Measurements from ENCODE around the gene MRPL54.

The MRPL54 gene

GRCh38 chr19:3737487-3738205 is 24.8 kb upstream of the MRPL54 start:
- TF ChIP-seq FOXK2 (IDR thresholded peaks at IDR 0.05) (no peak), NFRKB (IDR thresholded peaks at IDR 0.05) (no peak), ZNF384 (IDR thresholded peaks at IDR 0.05) (no peak)
- DNase-seq (ENCODE audit: extremely low spot score), result no peak
- CTCF ChIA-PET, result no interaction called here
- POLR2A ChIA-PET, result interaction anchor here (1.7 kb wide), 1 partner anchor 24 kb away, joined by 7 read pairs; the partner anchor contains the start of gene APBA3

GRCh38 chr19:3738477-3739220 is 23.8 kb upstream of the MRPL54 start:
- DNase-seq (ENCODE audit: extremely low spot score), result no peak
- ChIA-PET POLR2A (interaction anchor here (1.1 to 1.7 kb wide), 2 partner anchors 23 to 24 kb away, joined by 3 to 7 read pairs; partner anchors contain the start of gene APBA3), CTCF (no interaction called here)
- no peak for TF ChIP-seq ZNF384 (IDR thresholded peaks at IDR 0.05)
- TF ChIP-seq L3MBTL2 (conservative IDR thresholded peaks at IDR 0.05), result no peak
- TF ChIP-seq LEF1 (IDR thresholded peaks at IDR 0.05; ENCODE audit: borderline replicate concordance), result no peak
- no peak for TF ChIP-seq ARNT (IDR thresholded peaks at IDR 0.05)
- no peak for TF ChIP-seq FOXA1 (IDR thresholded peaks at IDR 0.05)
- no peak for TF ChIP-seq SP1 (IDR thresholded peaks at IDR 0.05)
- no peak for TF ChIP-seq SUZ12 (IDR thresholded peaks at IDR 0.05)
- TF ChIP-seq PKNOX1 (IDR thresholded peaks at IDR 0.05), result no peak
- TF ChIP-seq FOXM1 (IDR thresholded peaks at IDR 0.05; ENCODE audit: borderline replicate concordance), result no peak
- no peak for TF ChIP-seq TARDBP (IDR thresholded peaks at IDR 0.05)
- no peak for TF ChIP-seq NFRKB (IDR thresholded peaks at IDR 0.05)
- no peak for TF ChIP-seq ELF4 (IDR thresholded peaks at IDR 0.05)

GRCh38 chr19:3740431-3740830 is 22.1 kb upstream of the MRPL54 start:
- CTCF ChIA-PET, result no interaction called here
- DNase-seq (ENCODE audit: extremely low spot score), result no peak
- TF ChIP-seq BHLHE40 (IDR thresholded peaks at IDR 0.05; ENCODE audit: borderline replicate concordance), result no peak
- no peak for TF ChIP-seq FOXM1 (IDR thresholded peaks at IDR 0.05; ENCODE audit: borderline replicate concordance)
- no peak for TF ChIP-seq FOXA1 (IDR thresholded peaks at IDR 0.05)
- no peak for TF ChIP-seq ZNF384 (IDR thresholded peaks at IDR 0.05)
- no peak for TF ChIP-seq ELF4 (IDR thresholded peaks at IDR 0.05)
- TF ChIP-seq L3MBTL2 (conservative IDR thresholded peaks at IDR 0.05), result no peak
- no peak for TF ChIP-seq FOXK2 (IDR thresholded peaks at IDR 0.05)
- no peak for TF ChIP-seq PKNOX1 (IDR thresholded peaks at IDR 0.05)
- no peak for TF ChIP-seq CTBP1 (IDR thresholded peaks at IDR 0.05; ENCODE audit: borderline replicate concordance)
- TF ChIP-seq TARDBP (IDR thresholded peaks at IDR 0.05), result no peak
- no peak for TF ChIP-seq NFRKB (IDR thresholded peaks at IDR 0.05)
- TF ChIP-seq ARNT (IDR thresholded peaks at IDR 0.05), result no peak
- POLR2A ChIA-PET, result interaction anchor here (3.2 kb wide), 1 partner anchor 22 kb away, joined by 15 read pairs; the partner anchor contains the start of gene MRPL54

GRCh38 chr19:3743486-3743885 is 19.0 kb upstream of the MRPL54 start:
- ChIA-PET POLR2A (interaction anchor here (1.1 kb wide), 1 partner anchor 19 kb away, joined by 7 read pairs; the partner anchor contains the start of gene MRPL54), CTCF (no interaction called here)
- peak; percentile 59 for DNase-seq (ENCODE audit: extremely low spot score)
- no peak for TF ChIP-seq SUZ12 (IDR thresholded peaks at IDR 0.05)
- no peak for TF ChIP-seq FOXA1 (IDR thresholded peaks at IDR 0.05)
- TF ChIP-seq ARNT (IDR thresholded peaks at IDR 0.05), result no peak
- no peak for TF ChIP-seq FOXM1 (IDR thresholded peaks at IDR 0.05; ENCODE audit: borderline replicate concordance)
- TF ChIP-seq HDGF (IDR thresholded peaks at IDR 0.05; ENCODE audit: borderline replicate concordance), result no peak
- TF ChIP-seq NFRKB (IDR thresholded peaks at IDR 0.05), result no peak
- TF ChIP-seq TARDBP (IDR thresholded peaks at IDR 0.05), result no peak
- TF ChIP-seq L3MBTL2 (conservative IDR thresholded peaks at IDR 0.05), result no peak
- TF ChIP-seq FOXK2 (IDR thresholded peaks at IDR 0.05), result no peak
- no peak for TF ChIP-seq PKNOX1 (IDR thresholded peaks at IDR 0.05)
- no peak for TF ChIP-seq ZNF384 (IDR thresholded peaks at IDR 0.05)
- TF ChIP-seq LEF1 (IDR thresholded peaks at IDR 0.05; ENCODE audit: borderline replicate concordance), result no peak
- no peak for TF ChIP-seq CTBP1 (IDR thresholded peaks at IDR 0.05; ENCODE audit: borderline replicate concordance)
- TF ChIP-seq ELF4 (IDR thresholded peaks at IDR 0.05), result no peak
- no peak for TF ChIP-seq BHLHE40 (IDR thresholded peaks at IDR 0.05; ENCODE audit: borderline replicate concordance)
- no peak for TF ChIP-seq SP1 (IDR thresholded peaks at IDR 0.05)

- no peak for DNase-seq (ENCODE audit: extremely low spot score)
- CTCF ChIA-PET, result no interaction called here
- POLR2A ChIA-PET, result interaction anchor here (1.5 to 1.7 kb wide), 2 partner anchors 17 kb away, joined by 3 to 8 read pairs; partner anchors contain the start of gene MRPL54
- TF ChIP-seq BHLHE40 (IDR thresholded peaks at IDR 0.05; ENCODE audit: borderline replicate concordance) (no peak), FOXK2 (IDR thresholded peaks at IDR 0.05) (no peak), HDGF (IDR thresholded peaks at IDR 0.05; ENCODE audit: borderline replicate concordance) (no peak), SP1 (IDR thresholded peaks at IDR 0.05) (no peak), CTBP1 (IDR thresholded peaks at IDR 0.05; ENCODE audit: borderline replicate concordance) (no peak), ELF4 (IDR thresholded peaks at IDR 0.05) (no peak), FOXM1 (IDR thresholded peaks at IDR 0.05; ENCODE audit: borderline replicate concordance) (no peak), L3MBTL2 (conservative IDR thresholded peaks at IDR 0.05) (no peak), SUZ12 (IDR thresholded peaks at IDR 0.05) (no peak), PKNOX1 (IDR thresholded peaks at IDR 0.05) (no peak), FOXA1 (IDR thresholded peaks at IDR 0.05) (no peak)
Measured at GRCh38 chr19:3745363-3746045, 17.0 kb upstream of the MRPL54 start.
